ENCODE measurements around the gene RABGEF1.
A peak's percentile ranks its signal among the peaks of the same experiment; 100 is the strongest.
"Not testable (repeated sequence)": the region's sequence is repeated elsewhere in the genome, so short reads cannot be mapped to it uniquely, and the experiment has no call there.

RABGEF1 gene

GRCh38 chr7:66824041-66824440 is 83.5 kb downstream of the RABGEF1 start:
- TF ChIP-seq CTCF (IDR thresholded peaks at IDR 0.05; ENCODE audit: control insufficient read depth, insufficient read depth, low read depth, low read length, missing control alignments), result no peak
- DNase-seq (ENCODE audit: low read depth), result no peak
- H3K4me3 ChIP-seq (ENCODE audit: control insufficient read depth, low read depth, low read length), result no peak overlapping the region

- not testable (repeated sequence) for H3K4me3 ChIP-seq (ENCODE audit: control insufficient read depth, low read depth, low read length); DNase-seq (ENCODE audit: low read depth)
These were observed 85.0 kb downstream of the RABGEF1 start for GRCh38 chr7:66825538-66825937.

- H3K4me3 ChIP-seq (ENCODE audit: control insufficient read depth, low read depth, low read length), result no peak overlapping the region
- no peak for TF ChIP-seq CTCF (IDR thresholded peaks at IDR 0.05; ENCODE audit: control insufficient read depth, insufficient read depth, low read depth, low read length, missing control alignments)
- no peak for DNase-seq (ENCODE audit: low read depth)
These were observed 86.1 kb downstream of the RABGEF1 start for GRCh38 chr7:66826649-66827048.

GRCh38 chr7:66830976-66831375 is 90.4 kb downstream of the RABGEF1 start:
- H3K4me3 ChIP-seq (ENCODE audit: control insufficient read depth, low read depth, low read length); DNase-seq (ENCODE audit: low read depth): not testable (repeated sequence)

- H3K4me3 ChIP-seq (ENCODE audit: control insufficient read depth, low read depth, low read length), result no peak overlapping the region
- TF ChIP-seq CTCF (IDR thresholded peaks at IDR 0.05; ENCODE audit: control insufficient read depth, insufficient read depth, low read depth, low read length, missing control alignments), result no peak
- DNase-seq (ENCODE audit: low read depth), result no peak
These were observed 92.2 kb downstream of the RABGEF1 start for GRCh38 chr7:66832531-66833351.

GRCh38 chr7:66837007-66837406 is 96.5 kb downstream of the RABGEF1 start:
- DNase-seq (ENCODE audit: low read depth), result no peak
- no peak overlapping the region for H3K4me3 ChIP-seq (ENCODE audit: control insufficient read depth, low read depth, low read length)
- peak; percentile 16 for TF ChIP-seq CTCF (IDR thresholded peaks at IDR 0.05; ENCODE audit: control insufficient read depth, insufficient read depth, low read depth, low read length, missing control alignments)

GRCh38 chr7:66837661-66838060 is 97.1 kb downstream of the RABGEF1 start:
- no peak overlapping the region for H3K4me3 ChIP-seq (ENCODE audit: control insufficient read depth, low read depth, low read length)
- no peak for TF ChIP-seq CTCF (IDR thresholded peaks at IDR 0.05; ENCODE audit: control insufficient read depth, insufficient read depth, low read depth, low read length, missing control alignments)
- DNase-seq (ENCODE audit: low read depth), result no peak

- no peak for DNase-seq (ENCODE audit: low read depth)
- TF ChIP-seq CTCF (IDR thresholded peaks at IDR 0.05; ENCODE audit: control insufficient read depth, insufficient read depth, low read depth, low read length, missing control alignments), result no peak
- no peak overlapping the region for H3K4me3 ChIP-seq (ENCODE audit: control insufficient read depth, low read depth, low read length)
These were observed 99.3 kb downstream of the RABGEF1 start for GRCh38 chr7:66839814-66840213.
